ENCODE results near the gene RAB22A. TPM values are rescaled to one million over a fixed set of nuclear protein-coding genes. Genes with fewer than 3 reads are reported as not detected.

Gene RAB22A
- total and polyA plus RNA-seq, 9 of the 15 experiments (the other 6 are each of a cell fraction or from before 2014, with no cell fraction given), result 1.1 to 8.0 (median 6.7) TPM

DNA sequence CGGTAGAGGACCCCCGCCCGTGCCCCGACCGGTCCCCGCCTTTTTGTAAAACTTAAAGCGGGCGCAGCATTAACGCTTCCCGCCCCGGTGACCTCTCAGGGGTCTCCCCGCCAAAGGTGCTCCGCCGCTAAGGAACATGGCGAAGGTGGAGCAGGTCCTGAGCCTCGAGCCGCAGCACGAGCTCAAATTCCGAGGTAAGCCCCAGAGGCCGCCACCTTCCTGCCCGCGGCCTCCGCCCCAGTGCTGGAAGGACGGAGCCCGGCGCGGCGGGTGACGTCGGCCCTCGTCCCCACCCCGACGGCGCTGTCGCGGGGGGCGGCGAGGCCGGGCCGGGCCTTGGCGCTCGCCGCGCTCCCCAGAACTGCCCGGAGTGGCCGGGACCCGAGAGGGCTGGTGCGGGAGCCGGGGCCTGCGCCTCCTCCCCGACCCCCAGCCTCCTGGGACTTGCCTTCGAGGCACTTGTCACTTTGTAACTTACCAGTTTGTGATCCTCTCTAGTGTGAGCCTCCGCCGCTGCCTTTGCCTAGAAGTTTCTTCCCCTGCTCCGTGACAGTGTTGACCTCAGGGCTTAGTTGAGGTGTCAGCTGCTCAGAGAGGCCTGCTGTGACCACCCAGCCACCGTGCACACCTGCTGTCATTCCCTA, 79.9 kb downstream of the RAB22A start (continued):
- TF ChIP-seq TBL1XR1 (IDR thresholded peaks at IDR 0.05; ENCODE audit: low read length in 2 of 2) (no peak), ID3 (CRISPR knock-in tag; IDR thresholded peaks at IDR 0.05) (no peak), ID3 (tag; IDR thresholded peaks at IDR 0.05) (peak; percentile 18; the same call in 1 of the 2 replicates), RBM34 (IDR thresholded peaks at IDR 0.05; ENCODE audit: borderline replicate concordance, insufficient read depth, low read length) (no peak), KDM4B (IDR thresholded peaks at IDR 0.05; ENCODE audit: borderline replicate concordance in 2 of 2, low read depth in 1 of 2) (0 out of 4 replicates have a peak, but pooled peaks of 1 of the 2 experiments have one; percentile 13), ZNF282 (CRISPR knock-in tag; IDR thresholded peaks at IDR 0.05) (no peak), UBTF (IDR thresholded peaks at IDR 0.05; ENCODE audit: borderline replicate concordance in 1 of 2, low read depth in 2 of 2, low read length in 2 of 2) (0 out of 4 replicates have a peak, but pooled peaks of 1 of the 2 experiments have one; percentile 37), THAP12 (CRISPR knock-in tag; IDR thresholded peaks at IDR 0.05) (no peak), HNRNPLL (IDR thresholded peaks at IDR 0.05; ENCODE audit: low read depth, low read length, poor library complexity, severe bottlenecking) (peak; percentile 10), ZNF217 (CRISPR knock-in tag; IDR thresholded peaks at IDR 0.05) (no peak), ZNF124 (CRISPR knock-in tag; IDR thresholded peaks at IDR 0.05) (no peak), POLR2AphosphoS5 (IDR thresholded peaks at IDR 0.05; ENCODE audit: control insufficient read depth, insufficient read depth, low read depth, low read length) (0 out of 2 replicates have a peak, but pooled peaks have one; percentile 18)
- TF ChIP-seq, protein P1, sequence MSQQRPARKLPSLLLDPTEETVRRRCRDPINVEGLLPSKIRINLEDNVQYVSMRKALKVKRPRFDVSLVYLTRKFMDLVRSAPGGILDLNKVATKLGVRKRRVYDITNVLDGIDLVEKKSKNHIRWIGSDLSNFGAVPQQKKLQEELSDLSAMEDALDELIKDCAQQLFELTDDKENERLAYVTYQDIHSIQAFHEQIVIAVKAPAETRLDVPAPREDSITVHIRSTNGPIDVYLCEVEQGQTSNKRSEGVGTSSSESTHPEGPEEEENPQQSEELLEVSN (IDR thresholded peaks at IDR 0.05; ENCODE audit: borderline replicate concordance in 1 of 2, extremely low read depth in 1 of 2, insufficient read depth in 1 of 2, insufficient read length in 1 of 2, low read depth in 1 of 2, low read length in 1 of 2, poor library complexity in 1 of 2, severe bottlenecking in 1 of 2), result peak; percentile 47 to 49
- TF ChIP-seq, protein P2, sequence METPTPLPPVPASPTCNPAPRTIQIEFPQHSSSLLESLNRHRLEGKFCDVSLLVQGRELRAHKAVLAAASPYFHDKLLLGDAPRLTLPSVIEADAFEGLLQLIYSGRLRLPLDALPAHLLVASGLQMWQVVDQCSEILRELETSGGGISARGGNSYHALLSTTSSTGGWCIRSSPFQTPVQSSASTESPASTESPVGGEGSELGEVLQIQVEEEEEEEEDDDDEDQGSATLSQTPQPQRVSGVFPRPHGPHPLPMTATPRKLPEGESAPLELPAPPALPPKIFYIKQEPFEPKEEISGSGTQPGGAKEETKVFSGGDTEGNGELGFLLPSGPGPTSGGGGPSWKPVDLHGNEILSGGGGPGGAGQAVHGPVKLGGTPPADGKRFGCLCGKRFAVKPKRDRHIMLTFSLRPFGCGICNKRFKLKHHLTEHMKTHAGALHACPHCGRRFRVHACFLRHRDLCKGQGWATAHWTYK (CRISPR knock-in tag; IDR thresholded peaks at IDR 0.05), result 0 out of 2 replicates have a peak, but pooled peaks have one; percentile 36
